NCI-H1930 (cell line): ENCODE data around the gene MYRF.

ENCODE experiments used
- DNase-seq, 2 experiments: peaks; one replicate each; lab custom pipeline; 2025; lab: John Stamatoyannopoulos, UW

Gene MYRF

GRCh38 chr11:61820174-61820573, 67.7 kb downstream of the MYRF start:
- DNase-seq = no peak

DNA sequence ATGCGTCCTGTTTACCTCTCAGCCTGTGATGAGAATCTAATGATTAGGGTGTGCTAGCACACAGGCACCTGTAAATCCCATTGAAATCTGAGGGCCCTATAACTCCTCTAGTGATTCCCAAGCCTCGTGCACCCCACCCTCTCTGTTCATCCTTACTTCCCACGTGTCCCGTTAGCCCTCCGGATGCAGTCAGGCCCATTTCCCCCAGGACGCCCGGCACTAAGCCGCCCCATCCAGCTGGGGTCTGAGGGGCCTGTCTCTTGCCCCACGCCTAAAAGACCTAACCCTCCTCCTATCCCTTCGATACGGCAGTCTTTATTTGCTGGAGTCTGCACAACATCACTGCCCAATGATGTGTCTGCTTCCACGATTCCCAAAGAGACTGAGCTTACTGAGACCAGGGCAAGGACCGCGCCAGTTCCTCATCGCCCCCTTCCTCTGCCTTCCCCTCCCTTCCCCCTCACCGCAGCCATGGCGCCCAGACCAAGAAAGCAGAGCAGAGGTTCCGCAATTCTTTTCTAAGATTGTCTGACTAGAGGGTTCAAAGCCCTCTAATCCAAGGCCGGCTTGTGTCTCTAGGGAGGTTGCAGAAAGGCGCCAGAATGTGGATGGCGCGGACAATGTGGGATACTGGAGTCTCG, 74.6 kb downstream of the MYRF start:
- no peak for DNase-seq

GRCh38 chr11:61827571-61828378, 75.3 kb downstream of the MYRF start, which contains the start of gene FADS2:
TSS of gene FADS2 (plus strand) at chr11:61828300. CDS start at chr11:61828391, 91 bp downstream.
- peak; percentile 83 to 87 for DNase-seq

GRCh38 chr11:61828379-61828628, 75.9 kb downstream of the MYRF start:
- DNase-seq = no peak

- peak; percentile 33 to 67 for DNase-seq
Measured at GRCh38 chr11:61828629-61829407, 76.4 kb downstream of the MYRF start.

- no peak for DNase-seq
Measured at GRCh38 chr11:61829806-61830205, 77.4 kb downstream of the MYRF start.

DNA sequence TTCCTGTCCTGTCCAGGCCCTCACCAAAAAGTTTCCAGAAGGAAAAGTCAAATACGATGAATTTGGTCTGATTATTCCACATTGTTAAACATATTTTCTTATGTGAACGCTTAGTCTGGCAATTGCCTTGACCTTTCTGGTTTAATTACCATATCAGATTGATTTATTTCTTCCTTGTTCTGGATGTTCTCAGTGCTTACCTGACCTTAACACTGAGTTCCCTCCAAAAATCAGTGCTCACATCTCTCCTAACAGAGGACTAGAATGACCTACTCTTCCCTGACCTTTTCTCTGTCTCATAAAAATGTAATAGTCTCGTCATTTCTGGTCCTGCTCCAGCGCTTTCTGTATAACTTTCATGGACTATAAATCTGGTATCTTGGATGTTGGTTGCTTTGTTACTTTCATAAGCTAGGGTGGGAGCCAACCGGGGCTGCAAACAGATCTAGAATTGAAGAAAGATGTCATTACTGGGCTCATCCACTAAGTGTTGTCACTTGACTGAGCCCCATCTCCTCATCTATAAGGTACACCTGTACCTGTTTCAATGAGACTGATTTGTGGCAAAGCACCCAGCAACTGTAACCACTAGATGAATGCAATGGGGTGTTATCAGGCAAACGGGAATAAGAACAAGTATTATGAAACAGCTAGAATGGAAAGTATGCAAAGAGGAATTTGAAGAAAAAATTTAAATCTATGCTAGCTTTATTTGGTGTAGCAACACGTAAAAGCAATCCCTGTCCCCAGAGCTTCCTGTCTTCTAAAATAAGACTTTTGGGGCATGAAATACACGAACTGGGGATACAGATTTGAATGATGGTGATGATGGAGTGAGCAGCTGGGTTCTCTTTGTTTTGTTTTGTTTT, 78.0 kb downstream of the MYRF start:
- no peak for DNase-seq

DNA sequence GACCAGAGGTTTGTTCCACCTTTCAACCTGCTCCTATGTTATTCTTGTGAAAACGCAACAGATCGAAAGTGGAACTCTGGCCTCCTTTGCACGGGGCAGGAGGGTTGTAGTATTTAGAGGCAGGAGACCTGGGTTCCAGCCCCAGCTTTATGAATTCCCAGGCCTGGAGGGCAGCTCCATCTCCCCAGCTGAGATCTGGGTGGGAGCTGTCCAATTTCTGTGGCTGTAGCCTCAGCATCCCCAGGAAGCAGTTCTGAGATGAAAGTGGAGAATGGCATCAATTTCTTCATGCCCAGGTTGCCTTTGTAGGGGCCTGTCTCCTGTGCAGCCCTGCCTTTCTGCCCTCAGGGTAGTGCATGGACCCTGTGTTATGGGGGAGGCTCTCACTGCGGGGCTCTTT, 79.8 kb downstream of the MYRF start:
- DNase-seq = no peak

- DNase-seq = no peak
Measured at GRCh38 chr11:61832754-61833153, 80.3 kb downstream of the MYRF start.

GRCh38 chr11:61833471-61833870, 81.0 kb downstream of the MYRF start:
- DNase-seq = no peak

DNA sequence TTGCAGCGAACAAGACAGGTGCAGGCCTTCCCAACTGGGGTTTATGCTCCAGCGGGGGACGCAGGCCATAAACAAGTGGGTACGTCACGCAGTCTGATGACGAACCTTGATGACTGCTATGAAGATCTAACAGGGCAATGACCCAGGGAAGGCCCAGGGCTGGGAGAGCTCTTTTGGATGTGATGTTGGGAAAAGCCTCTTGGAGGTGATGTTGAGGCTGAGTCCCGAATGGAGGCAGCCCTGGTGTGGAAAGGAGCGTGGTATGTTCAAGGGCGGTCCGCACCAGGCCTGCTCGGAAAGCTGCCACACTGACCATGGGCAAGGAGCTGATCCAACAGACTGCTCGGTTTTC, 81.5 kb downstream of the MYRF start:
- no peak for DNase-seq

DNA sequence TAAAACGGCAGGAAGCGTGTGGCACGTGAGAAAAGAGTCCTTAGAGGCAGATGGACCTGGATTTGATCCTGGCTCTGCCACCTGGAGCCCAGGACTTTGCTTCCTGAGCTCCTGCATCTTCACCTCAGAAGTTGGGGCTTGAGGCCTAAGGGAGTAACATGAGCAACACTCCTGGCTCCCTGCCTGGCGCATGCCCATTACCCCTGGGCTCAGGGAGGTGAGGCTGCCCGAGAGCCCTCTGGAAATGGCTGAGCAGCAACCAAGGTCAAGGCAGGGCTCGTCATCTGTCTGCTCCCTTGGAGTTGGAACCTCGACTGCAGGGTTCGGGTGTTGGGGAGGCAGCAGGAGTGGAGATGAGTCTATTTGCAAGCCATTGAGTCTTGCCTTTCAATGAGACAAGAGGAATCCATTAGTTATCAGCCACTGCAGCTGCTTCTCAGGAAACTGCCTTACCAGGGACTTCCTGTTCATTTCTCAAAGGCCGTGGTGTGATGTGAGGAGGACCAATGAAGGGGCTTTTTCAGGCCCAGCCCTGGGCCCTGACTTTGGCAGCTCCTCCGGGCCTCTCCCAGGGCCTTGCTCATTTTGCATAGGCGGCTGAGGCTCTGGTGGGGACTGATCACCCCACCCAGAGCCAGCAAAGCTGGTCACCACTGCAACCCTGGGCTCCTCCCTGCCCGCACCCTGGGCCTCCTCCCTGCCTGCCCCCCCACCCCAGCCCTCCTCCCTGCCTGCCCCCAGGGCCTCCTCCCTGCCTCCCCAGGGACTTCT, 82.0 kb downstream of the MYRF start:
- DNase-seq = no peak

DNA sequence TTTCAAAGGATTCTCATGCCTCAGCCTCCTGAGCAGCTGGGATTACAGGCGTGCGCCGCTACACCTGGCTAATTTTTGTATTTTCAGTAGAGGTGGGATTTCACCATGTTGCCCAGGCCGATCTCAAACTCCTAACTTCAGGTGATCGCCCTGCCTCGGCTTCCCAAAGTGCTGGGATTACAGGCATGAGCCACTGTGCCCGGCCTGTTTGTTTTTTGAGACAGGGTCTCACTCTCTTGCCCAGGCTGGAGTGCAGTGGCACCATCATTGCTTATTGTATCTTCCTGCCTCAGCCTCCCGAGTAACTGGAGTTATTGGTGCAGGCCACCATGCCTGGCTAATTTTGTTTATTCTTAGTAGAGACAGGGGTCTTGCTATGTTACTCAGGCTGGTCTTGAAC, 83.8 kb downstream of the MYRF start:
- DNase-seq = no peak

DNA sequence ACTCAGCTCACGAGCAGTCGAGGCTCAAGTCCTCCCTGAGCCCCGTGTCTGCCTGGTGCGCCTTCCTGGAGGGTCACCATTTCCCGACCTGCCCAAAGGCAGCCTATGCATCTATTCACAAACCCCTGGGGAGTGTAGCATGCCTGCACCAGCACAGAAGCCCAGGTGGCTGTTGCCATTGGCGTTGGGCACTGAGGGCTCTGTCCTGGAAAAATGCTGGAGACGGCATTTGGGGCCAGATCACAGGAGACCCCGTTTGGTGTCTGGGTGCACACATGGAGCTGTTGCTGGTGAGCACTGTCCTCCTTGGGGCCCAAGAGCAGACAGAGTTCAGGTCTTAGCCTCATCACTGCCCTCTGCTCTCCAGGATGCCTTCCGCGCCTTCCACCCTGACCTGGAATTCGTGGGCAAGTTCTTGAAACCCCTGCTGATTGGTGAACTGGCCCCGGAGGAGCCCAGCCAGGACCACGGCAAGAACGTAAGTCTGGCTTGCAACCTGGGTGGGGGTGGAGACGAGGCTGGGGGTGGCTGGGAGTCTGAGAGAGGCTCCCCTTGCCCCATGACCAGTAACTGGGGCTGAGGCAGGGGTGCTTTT, 85.1 kb downstream of the MYRF start:
- no peak for DNase-seq
